Activated T-cell treated with anti-CD3 and anti-CD28 coated beads, Interleukin-2, amount 50 U/mL, for 1 hour (primary cell): Measurements from ENCODE around the gene EML3.
"Not testable (repeated sequence)": the region's sequence is repeated elsewhere in the genome, so short reads cannot be mapped to it uniquely, and the experiment has no call there.

Source experiments
- DNase-seq: peaks from one replicate; pipeline ENCODE4 v3.0.0-alpha.2; 2020

Gene EML3, protein sequence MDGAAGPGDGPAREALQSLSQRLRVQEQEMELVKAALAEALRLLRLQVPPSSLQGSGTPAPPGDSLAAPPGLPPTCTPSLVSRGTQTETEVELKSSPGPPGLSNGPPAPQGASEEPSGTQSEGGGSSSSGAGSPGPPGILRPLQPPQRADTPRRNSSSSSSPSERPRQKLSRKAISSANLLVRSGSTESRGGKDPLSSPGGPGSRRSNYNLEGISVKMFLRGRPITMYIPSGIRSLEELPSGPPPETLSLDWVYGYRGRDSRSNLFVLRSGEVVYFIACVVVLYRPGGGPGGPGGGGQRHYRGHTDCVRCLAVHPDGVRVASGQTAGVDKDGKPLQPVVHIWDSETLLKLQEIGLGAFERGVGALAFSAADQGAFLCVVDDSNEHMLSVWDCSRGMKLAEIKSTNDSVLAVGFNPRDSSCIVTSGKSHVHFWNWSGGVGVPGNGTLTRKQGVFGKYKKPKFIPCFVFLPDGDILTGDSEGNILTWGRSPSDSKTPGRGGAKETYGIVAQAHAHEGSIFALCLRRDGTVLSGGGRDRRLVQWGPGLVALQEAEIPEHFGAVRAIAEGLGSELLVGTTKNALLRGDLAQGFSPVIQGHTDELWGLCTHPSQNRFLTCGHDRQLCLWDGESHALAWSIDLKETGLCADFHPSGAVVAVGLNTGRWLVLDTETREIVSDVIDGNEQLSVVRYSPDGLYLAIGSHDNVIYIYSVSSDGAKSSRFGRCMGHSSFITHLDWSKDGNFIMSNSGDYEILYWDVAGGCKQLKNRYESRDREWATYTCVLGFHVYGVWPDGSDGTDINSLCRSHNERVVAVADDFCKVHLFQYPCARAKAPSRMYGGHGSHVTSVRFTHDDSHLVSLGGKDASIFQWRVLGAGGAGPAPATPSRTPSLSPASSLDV

DNA sequence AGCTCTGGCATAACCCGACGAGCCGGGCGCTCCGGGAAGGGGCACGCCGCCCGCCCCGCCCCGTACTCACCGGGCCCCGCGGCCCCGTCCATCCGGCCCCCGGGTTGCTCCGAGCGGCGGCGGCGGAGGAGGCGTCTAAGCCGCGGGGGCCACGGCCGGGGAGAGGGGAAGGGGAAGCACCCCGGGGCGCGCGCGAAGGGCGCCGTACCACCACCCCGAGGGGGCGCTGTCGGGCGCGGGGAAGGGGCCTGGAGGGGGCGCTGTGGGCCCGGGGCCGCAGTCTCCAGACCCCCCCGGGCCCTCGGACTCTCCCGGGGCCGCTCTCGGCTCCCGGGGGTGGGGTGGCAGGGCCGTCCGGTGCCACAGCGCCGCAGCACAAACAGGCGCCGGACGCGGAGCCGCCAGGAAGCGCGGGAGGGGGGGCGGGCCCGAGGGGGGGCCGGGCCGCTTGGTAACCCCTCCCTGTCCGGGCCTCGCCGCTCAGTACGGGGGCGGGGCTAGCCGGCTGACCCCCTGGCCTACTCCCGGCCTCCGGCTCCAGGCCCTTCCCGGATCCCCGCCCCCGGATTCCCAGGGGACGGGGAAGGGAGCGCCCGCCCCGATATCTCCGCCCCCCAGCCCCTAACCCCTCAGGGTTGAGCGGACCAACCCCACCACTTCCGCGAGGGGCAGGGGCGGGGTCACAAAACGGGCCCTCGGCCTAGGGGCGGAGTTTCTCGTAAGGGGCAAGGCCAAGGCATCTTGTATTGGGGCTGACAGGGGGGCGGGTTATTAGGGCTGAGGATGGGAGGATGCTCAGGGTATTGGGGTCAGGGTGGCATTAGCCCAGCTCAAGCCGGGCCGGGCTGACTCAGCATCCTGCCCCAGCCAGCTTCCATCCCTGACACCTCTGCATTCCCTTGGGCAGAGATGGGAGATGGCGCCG is at the start of gene EML3, which contains the start of gene ROM1:
Gene EML3, minus strand, starts transcription at position 410 of the 925 bp plus-strand sequence. Its CDS starts 318 bp downstream, at position 92.
Gene ROM1, plus strand, starts transcription at position 892 of the 925 bp plus-strand sequence. Its CDS starts 25 bp downstream, at position 917.
- peak; percentile 92 for DNase-seq

GRCh38 chr11:62656796-62657429 is 44.3 kb upstream of the EML3 start:
- DNase-seq = no peak

DNA sequence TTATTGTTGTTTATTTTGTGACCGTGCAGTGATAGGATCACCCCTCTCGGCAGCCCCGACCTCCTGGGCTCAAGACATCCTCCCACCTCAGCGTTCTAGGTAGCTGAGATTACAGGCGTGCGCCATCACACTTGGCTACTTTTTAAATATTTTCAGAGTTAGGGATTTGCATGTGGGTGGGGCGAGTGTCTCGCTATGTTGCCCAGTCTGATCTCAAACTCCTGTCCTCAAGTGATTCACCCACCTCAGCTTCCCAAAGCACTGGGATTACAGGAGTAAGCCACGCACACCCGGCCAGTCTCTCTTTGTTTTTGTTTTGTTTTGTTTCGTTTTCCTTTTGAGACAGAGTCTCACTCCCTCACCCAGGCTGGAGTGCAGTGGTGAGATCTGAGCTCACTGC is 41.7 kb upstream of the EML3 start:
- no peak for DNase-seq

GRCh38 chr11:62652161-62653006 is 39.8 kb upstream of the EML3 start:
- DNase-seq = no peak

- not testable (repeated sequence) for DNase-seq
These were observed 37.7 kb upstream of the EML3 start for GRCh38 chr11:62650283-62650682.

DNA sequence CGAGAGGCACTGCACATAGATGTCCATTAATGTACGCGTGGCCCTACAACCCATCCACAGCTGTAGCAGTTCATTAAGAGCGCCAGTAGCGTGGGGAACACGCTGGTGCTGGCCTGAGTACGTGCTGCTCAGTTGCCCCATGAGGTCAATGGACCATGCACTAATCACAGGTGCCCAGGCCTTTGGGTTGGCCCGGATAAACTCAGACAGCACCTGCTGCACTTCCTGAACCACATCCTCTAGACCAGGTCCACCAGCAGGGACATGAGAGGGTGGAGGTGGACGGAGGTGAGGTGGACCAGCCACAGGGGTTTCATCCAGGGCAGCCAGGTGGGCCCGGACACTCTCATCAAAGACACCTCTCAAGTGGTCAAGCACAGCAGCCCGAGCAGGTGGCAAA is 36.9 kb upstream of the EML3 start:
- DNase-seq = no peak

- DNase-seq = no peak
These were observed 36.4 kb upstream of the EML3 start for GRCh38 chr11:62648967-62649364.

GRCh38 chr11:62648185-62648966 is 35.8 kb upstream of the EML3 start:
- no peak for DNase-seq

DNA sequence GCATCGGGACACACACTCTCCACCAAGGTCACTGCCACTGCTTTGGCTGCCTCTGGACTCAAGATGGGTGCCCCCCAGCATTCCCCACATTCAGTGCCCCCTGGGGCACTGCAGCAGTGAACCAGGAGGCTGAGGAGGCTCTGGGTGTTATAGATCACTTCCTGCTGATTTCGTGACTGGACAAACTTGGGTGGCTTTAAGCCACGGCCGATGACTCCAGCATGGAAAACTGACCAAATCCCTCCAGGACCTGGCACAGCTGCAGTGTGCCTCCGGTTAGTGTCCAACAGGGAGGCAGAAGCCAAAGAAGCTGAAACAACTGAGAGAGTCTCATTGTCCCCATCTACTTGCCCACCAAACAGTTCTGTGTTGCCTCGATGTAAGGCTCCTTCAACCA is 35.0 kb upstream of the EML3 start:
- DNase-seq = no peak

DNA sequence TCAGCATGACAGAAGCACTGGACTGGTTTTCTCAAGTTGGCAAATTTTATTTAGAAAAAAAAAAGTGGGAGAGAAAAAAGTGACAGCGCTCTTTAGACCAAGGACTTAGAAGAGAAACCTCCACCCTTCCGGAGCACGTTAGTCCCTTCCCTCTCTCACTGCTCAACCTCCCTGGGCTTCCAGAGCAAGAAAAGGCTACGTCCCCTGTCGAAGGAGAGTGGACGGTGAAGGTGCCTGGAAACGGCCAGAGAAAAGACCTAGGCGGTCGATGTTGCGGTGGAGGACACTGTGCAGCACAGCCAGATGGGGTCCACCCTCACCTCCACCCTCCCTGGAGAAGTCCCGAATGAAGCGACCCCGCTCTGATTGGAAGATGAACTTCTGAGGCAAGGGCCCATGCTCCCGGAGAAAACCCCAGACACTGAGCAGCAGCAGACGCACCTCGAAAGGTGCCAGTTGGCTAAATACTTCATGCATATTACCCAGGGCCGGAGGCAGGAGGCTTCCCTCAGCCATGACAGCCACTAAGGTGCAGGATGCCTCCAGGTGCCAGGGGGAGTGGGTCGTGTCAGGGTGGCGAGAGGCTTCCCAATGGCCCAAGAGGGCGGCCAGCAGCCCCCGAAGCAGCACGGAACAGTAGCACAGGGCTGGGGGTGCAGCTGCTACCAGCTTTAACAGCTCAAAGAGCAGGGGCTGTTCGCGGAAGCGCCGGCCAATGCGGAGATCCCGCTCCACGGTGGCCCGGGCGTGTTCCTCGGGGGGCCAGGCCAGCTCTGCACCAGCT is 34.4 kb upstream of the EML3 start:
- no peak for DNase-seq

- DNase-seq = peak; percentile 96
These were observed 33.6 kb upstream of the EML3 start, which contains the start of gene GANAB for GRCh38 chr11:62645946-62646824. Gene GANAB, minus strand, starts transcription at chr11:62646613. Its CDS starts 14 bp downstream, at chr11:62646599.

DNA sequence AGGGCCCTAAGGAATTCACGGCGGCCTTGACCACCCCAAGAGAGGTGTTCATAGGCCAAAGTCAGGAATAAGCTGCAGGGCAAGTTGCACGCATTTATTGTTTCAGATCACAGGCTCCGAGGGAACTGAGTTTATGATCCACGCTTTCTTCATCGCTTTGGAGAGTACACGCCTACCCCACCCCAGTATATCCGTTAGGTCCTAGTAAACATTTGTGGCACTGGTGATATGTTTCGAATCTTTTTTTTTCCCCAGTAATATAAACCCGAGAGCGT is 33.0 kb upstream of the EML3 start:
- no peak for DNase-seq

DNA sequence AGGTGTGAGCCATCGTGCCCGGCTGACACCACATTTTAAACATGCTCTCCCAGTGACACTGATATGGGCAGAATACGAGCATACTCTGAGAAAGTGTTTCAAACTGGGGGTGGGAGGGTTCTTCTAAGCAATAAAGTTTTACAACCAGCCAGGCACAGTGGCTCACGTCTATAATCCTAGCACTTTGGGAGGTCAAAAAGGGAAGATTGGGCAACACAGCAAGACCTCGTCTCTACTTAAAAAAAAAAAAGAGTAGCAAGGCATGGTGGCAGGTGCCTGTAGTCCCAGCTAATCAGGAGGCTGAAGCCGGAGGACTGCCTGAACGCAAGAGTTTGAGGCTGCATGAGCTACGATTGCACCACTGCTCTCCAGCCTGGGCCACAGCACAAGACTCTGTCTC is 31.6 kb upstream of the EML3 start:
- no peak for DNase-seq

DNA sequence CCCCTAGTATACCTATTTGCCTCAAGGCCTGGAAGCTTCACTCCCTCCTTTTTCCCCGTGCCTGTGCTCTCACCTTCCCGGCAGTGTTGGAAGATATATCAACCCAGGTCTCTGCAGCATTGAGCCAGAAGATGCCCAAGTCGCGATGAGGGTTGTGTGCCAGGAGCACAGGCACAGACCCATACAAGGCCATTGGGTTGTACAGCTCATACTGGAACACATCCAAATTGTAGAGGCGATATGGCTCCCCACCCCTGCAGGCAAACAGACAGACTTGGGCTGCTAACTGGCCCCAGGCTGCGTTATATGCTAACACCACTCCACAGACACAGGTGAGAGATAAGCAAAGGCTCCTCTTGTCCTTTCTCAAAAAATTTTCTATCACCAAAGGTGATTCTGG is 19.9 kb upstream of the EML3 start:
- DNase-seq = no peak

DNA sequence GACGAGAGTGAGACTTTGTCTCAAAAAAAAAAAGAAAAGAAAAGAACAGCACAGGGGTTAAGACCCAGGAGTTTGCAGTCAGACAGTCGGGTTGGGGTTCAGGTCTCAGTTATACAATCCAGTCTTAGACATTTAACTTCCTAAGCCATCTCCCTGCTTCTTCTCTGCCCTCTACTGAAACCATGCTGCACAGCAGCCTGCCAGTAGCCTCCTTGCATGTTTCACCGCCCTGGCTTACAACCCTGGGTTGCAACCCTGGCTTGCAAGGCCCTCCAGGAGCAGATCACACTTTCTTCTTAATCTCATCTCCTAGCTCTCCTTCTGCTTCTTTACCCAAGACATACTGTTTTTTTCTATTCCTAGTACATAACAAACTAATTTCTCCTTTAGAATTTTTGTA is 15.1 kb upstream of the EML3 start:
- DNase-seq = no peak

DNA sequence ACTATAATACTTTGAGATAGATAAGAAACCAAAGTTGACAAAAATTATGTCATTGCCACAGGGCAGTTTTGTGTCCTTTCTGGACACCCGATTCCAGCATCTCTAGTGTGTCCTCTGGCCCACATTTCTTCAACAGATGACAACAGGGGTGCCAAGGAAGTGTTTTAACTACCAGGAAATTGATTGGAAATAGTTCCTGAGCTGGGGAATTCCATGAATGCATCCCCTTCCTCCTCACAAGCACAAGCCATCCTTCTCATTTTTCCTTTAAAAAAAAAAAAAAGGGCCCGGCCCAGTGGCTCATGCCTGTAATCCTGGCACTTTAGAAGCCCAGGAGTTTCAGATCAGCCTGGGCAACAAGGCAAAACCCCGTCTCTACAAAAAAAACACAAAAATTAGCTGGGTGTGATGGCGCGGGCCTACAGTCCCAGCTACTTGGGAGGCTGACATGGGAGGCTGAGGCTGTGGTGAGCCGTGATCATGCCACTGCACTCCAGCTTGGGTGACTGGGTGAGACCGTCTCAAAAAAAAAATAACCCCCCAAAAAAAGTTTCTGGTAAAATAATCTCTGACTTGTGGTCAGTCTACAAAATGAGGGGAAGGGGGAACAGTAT is 10.0 kb upstream of the EML3 start:
- no peak for DNase-seq

DNA sequence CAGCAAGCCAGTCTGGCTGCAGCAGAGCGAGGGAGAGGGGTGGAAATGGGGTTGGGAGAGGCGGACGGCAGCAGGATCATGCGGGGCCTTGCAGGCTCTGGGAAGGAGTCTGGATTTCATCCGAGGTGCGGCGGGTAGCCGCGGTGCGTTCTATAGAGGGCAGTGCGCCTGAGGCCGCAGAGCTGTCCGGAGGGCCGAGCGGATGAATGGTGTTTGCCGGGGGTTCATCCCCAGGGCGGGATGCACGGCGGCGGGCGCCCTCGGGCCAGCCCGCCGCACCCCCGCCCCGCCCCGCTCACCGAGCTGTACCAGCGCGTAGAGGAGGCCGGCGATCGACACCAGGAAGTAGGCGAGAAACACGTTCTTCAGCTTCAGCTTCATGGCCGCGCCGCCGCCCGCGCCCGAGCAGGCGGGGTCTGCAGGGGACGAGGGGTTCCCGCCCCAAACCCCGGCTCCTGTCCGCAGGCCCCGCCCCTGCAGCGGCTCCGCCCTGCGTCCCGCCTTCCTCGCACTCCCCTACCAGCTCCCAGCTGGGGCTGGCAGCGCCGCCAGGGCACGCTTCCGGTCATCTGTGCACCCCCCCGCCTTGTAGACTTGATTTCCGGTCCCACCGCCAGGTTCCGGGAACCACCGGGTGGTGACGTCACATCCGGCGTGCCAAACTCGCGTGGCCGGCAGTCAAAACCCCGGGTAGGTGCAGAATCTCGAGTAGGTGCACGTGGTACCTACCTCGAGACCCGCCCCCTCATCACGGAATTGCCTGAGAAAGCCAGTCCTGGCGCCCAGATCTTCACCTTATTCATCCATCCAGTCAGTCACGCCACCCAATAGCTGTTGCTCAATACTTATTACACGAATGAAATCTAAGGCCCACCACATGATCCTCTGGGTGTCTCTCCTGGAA is 9.2 kb upstream of the EML3 start, which contains the start of gene B3GAT3:
Gene B3GAT3, minus strand, starts transcription at position 420 of the 904 bp plus-strand sequence. Its CDS starts 39 bp downstream, at position 381.
- DNase-seq = peak; percentile 96
